OCI-LY1 (cell line): ENCODE data around the gene SDR42E1.

Source experiments
- H2AFZ ChIP-seq: fragments of 200-600 bp; sonication (generic), shearing (Covaris generic); 2 replicates; pipeline ENCODE4 v1.6.0; 2014; ENCODE audit warnings: antibody characterized with exemption, mild to moderate bottlenecking, low read length
- H3F3A ChIP-seq: fragments of 200-600 bp; sonication (generic), shearing (Covaris generic); 2 replicates; pipeline ENCODE4 v1.6.0; 2014; ENCODE audit warnings: mild to moderate bottlenecking, antibody characterized with exemption, low read length, moderate library complexity; ENCODE audit not compliant: insufficient read depth
- H3K27ac ChIP-seq: fragments of 200-600 bp; sonication (generic); 2 replicates; pipeline ENCODE4 v1.5.1; 2014; ENCODE audit warnings: low read length, mixed run types, mild to moderate bottlenecking, low read depth; ENCODE audit not compliant: poor library complexity, severe bottlenecking
- H3K27me3 ChIP-seq: fragments of 200-600 bp; sonication (generic); 2 replicates; pipeline ENCODE4 v1.6.0; 2014; ENCODE audit warnings: antibody characterized with exemption, mild to moderate bottlenecking, low read length, moderate library complexity; ENCODE audit not compliant: insufficient read depth
- H3K36me3 ChIP-seq: fragments of 200-600 bp; sonication (generic); 2 replicates; pipeline ENCODE4 v1.6.1; 2014; ENCODE audit warnings: mild to moderate bottlenecking, antibody characterized with exemption, low read length, moderate library complexity, mixed read lengths; ENCODE audit not compliant: insufficient read depth
- H3K4me1 ChIP-seq: fragments of 200-600 bp; sonication (generic); 2 replicates; pipeline ENCODE4 v1.5.1; 2014; ENCODE audit warnings: mild to moderate bottlenecking, low read length, moderate library complexity; ENCODE audit not compliant: insufficient read depth, severe bottlenecking
- H3K4me2 ChIP-seq: fragments of 200-600 bp; sonication (generic), shearing (Covaris generic); 2 replicates; pipeline ENCODE4 v1.6.1; 2014; ENCODE audit warnings: low read length
- H3K4me3 ChIP-seq: fragments of 200-600 bp; sonication (generic); 2 replicates; pipeline ENCODE4 v1.5.1; 2014; ENCODE audit warnings: low read length, low read depth, mild to moderate bottlenecking, mixed read lengths; ENCODE audit not compliant: poor library complexity, severe bottlenecking
- H3K79me2 ChIP-seq: fragments of 200-600 bp; shearing (Covaris generic); 2 replicates; pipeline ENCODE4 v1.6.1; 2016; ENCODE audit warnings: mixed run types, low read length, mixed read lengths; ENCODE audit not compliant: insufficient read depth
- H3K9ac ChIP-seq: fragments of 200-600 bp; sonication (generic), shearing (Covaris generic); 2 replicates; pipeline ENCODE4 v1.6.1; 2014; ENCODE audit warnings: mild to moderate bottlenecking, low read length, mixed read lengths
- H3K9me2 ChIP-seq: fragments of 200-600 bp; sonication (generic), shearing (Covaris generic); 2 replicates; pipeline ENCODE4 v1.6.1; 2014; ENCODE audit warnings: low read depth, mild to moderate bottlenecking, low read length, mixed read lengths
- H3K9me3 ChIP-seq: fragments of 200-600 bp; shearing (Covaris generic); 2 replicates; pipeline ENCODE4 v1.6.1; 2014; ENCODE audit warnings: low read length, mixed read lengths
- H4K20me1 ChIP-seq: fragments of 200-600 bp; sonication (generic), shearing (Covaris generic); 2 replicates; pipeline ENCODE4 v1.6.0; 2016; ENCODE audit warnings: mild to moderate bottlenecking, low read length; ENCODE audit not compliant: insufficient read depth
- CTCF ChIP-seq: fragments of 200-600 bp; sonication (generic), shearing (Covaris generic); IDR thresholded peaks from 2 replicates; pipeline ENCODE4 v1.5.1; 2017; ENCODE audit warnings: mild to moderate bottlenecking, antibody characterized with exemption, low read length, moderate library complexity, mixed read lengths
- EZH2 ChIP-seq: fragments of 200-600 bp; sonication (generic), shearing (Covaris generic); IDR thresholded peaks from 2 replicates; pipeline ENCODE4 v1.8.0; 2017; ENCODE audit warnings: borderline replicate concordance, mixed run types, mild to moderate bottlenecking, antibody characterized with exemption, low read length, moderate library complexity, mixed read lengths

Gene SDR42E1

GRCh38 chr16:82004601-82005000 is 6.7 kb downstream of the SDR42E1 start:
- Histone ChIP-seq H3K27ac (no peak overlapping the region), H3K9me2 (no peaks in the 10 kb centered on the region), H3F3A (no peaks in the 10 kb centered on the region), H4K20me1 (no peaks in the 10 kb centered on the region), H2AFZ (no peak overlapping the region), H3K9me3 (0 out of 2 replicates have a peak, but pooled peaks cover 3% of the 10 kb centered on the region), H3K9ac (no peak overlapping the region), H3K4me1 (no peaks in the 10 kb centered on the region), H3K4me3 (no peak overlapping the region), H3K79me2 (no peaks in the 10 kb centered on the region), H3K36me3 (peaks cover 32% of the 10 kb centered on the region), H3K4me2 (no peak overlapping the region), H3K27me3 (no peaks in the 10 kb centered on the region)
- TF ChIP-seq CTCF (no peak), EZH2 (no peak)

DNA sequence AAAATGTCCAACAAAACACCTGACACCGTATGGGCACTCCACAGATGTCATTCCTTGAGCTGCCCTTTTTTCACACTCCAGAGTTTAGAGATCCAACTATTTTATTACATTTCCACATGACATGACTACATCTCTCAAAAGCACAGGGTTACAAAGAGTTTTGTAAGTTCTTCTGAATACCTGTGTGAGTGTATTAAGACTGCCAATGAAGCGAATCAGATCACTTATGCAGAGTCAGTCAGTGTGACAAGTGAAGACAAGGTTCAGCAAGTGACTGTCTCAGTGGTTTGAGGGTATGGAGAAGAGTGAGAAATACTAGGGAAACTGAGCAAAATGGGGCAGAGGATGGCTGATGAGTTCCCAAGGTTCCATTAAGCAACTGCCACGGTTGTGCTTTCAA is 8.4 kb downstream of the SDR42E1 start:
- Histone ChIP-seq H3K9me2 (no peaks in the 10 kb centered on the region), H4K20me1 (no peaks in the 10 kb centered on the region), H3F3A (no peaks in the 10 kb centered on the region), H3K9ac (no peak overlapping the region), H3K9me3 (no peaks in the 10 kb centered on the region), H3K79me2 (no peaks in the 10 kb centered on the region), H3K4me3 (no peak overlapping the region), H3K36me3 (peaks cover 40% of the 10 kb centered on the region), H3K4me1 (no peaks in the 10 kb centered on the region), H2AFZ (no peak overlapping the region), H3K27me3 (no peaks in the 10 kb centered on the region), H3K4me2 (no peak overlapping the region), H3K27ac (no peak overlapping the region)
- TF ChIP-seq EZH2: no peak
- TF ChIP-seq CTCF: no peak

DNA sequence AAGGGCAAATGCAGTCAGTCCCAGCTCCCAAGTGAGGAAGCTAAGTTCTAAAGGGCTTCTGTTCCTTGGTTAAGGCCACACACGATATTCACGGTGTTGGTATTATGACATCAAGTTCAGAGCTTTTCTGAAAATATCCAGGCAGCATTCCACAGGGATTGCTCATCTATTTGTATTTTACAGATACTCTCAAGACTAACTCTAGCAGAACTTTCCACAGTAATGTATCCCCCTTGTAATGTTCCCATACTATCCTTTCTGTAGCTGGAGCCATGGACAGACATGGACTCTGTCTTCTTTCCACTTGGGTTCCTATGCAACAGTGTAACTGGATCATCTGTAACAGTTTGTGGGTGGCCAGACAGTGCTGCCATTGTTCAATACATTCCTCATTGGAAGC is 13.5 kb downstream of the SDR42E1 start:
- Histone ChIP-seq H3K36me3 (peaks cover 40% of the 10 kb centered on the region), H3K9me3 (no peaks in the 10 kb centered on the region), H2AFZ (no peak overlapping the region), H3K4me3 (no peak overlapping the region), H3F3A (no peaks in the 10 kb centered on the region), H3K27ac (no peak overlapping the region), H3K9ac (no peak overlapping the region), H3K9me2 (no peaks in the 10 kb centered on the region), H3K4me1 (no peaks in the 10 kb centered on the region), H3K4me2 (no peak overlapping the region), H3K79me2 (no peaks in the 10 kb centered on the region), H3K27me3 (no peaks in the 10 kb centered on the region), H4K20me1 (no peaks in the 10 kb centered on the region)
- TF ChIP-seq CTCF (no peak), EZH2 (no peak)
